Measurements from ENCODE around the gene EID3. TPM values are rescaled to one million over a fixed set of nuclear protein-coding genes. Genes with fewer than 3 reads are reported as not detected.
"Not testable (repeated sequence)": the region's sequence is repeated elsewhere in the genome, so short reads cannot be mapped to it uniquely, and the experiment has no call there.

Gene EID3
- polyA plus RNA-seq, 10 donors, result 2.0 to 4.3 (median 2.4) TPM

DNA sequence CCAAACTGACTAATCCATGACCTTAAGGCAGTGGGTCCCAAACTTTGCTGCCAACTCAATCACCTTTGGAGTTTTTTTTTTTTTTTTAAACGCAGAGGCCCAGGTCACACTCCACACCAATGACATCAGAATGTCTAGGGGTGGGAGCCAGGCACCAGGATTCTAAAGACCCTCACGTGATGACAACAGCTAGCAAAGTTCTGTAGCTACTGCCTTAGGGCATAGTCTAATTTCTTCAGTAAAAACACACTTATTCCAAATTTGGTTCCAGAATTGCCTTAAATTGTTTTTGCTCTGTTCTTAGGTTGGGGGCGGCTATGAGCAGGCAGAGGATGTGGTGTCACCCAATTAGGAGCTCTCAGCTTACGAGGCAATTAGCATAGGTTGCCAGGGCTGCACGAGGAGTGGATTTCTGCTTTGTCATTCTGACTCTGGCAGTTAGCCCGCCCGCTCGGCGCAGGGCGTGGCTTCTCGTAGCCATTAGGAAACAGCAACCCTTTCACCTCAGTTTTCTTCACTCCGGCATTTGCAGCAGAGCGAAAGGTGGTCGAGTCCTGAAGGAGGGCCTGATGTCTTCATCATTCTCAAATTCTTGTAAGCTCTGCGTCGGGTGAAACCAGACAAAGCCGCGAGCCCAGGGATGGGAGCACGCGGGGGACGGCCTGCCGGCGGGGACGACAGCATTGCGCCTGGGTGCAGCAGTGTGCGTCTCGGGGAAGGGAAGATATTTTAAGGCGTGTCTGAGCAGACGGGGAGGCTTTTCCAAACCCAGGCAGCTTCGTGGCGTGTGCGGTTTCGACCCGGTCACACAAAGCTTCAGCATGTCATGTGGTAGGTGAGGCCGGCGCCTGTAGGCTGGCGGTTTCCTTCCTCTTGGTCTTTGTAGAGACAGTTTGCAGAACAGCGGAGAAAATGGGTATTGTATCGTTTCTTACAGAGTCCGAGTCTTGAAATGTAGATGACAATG, 16.7 kb upstream of the EID3 start:
- peak; percentile 94 to 97 (median 96) for DNase-seq

DNA sequence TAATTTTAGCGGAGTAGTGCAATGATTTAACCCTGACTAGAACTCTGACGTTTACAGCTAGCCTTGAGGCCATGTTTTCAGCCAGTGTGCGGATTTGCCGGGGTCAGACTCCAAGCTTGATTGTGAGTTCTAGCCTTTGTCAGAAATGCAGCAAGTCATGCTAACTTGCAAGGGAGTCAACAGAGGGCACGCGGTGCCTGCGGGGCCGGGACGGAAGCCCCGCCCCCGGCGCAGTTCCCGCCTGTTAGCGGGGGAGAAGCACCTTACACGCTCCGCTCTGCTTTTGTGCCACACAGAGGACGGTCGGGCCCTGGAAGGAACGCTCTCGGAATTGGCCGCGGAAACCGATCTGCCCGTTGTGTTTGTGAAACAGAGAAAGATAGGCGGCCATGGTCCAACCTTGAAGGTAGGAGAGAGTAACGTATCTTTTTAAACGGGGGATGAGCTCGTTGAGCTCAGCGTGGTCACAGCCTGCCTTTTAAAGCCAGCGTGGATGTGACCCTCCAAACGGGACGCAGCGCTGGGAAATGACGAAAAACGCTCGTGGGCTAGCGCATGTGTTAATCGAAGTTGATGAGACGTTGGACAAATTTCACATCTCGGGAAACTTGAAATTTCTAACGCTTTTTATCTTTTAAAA, 14.8 kb upstream of the EID3 start:
- DNase-seq, result peak; percentile 72 to 94 (median 88)

- DNase-seq, result no peak
Observed at GRCh38 chr12:104290320-104290719, 13.2 kb upstream of the EID3 start.

GRCh38 chr12:104290855-104291254, 12.7 kb upstream of the EID3 start:
- no peak for DNase-seq

GRCh38 chr12:104291867-104292524, 11.5 kb upstream of the EID3 start:
- no peak for DNase-seq

- DNase-seq, result no peak
Observed at GRCh38 chr12:104292872-104293794, 10.4 kb upstream of the EID3 start.

- DNase-seq, result not testable (repeated sequence)
Observed at GRCh38 chr12:104294158-104294859, 9.2 kb upstream of the EID3 start.

DNA sequence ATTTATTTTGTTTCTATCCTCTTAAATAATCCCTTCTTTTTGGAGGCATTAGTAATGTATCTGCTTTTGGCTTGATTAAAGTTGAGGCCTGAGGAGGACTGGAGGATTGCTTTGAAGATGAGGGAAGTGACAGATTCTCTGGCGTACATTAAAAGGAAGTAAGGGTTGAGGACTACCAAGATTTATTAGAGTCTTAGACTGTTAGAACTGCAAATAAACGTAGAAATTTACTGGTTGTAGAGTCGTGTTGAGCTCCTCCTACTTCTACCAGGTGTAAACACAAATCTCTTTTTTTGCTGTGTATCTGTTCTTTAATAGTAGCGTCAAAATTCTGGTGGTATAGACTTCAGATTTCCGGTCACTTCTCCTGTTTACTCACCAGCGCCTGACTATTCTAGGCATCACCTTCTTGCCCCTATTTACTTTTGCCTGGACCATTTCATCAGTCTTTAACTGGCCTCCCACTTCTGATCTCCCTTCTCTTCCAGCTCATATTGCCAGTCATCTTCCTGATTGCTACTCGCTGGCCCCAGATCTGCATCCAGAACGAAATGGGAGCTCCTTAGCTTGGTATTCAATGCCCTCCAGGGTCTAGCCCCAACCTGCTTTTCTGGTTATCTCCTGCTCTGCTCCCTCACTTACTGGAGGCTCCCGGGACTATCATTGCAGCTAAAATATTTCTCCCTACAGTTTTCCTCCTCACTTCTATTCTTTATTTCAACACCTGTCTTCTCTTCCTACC, 8.4 kb upstream of the EID3 start:
- no peak for DNase-seq

- no peak for DNase-seq
Observed at GRCh38 chr12:104295954-104296353, 7.6 kb upstream of the EID3 start.

DNA sequence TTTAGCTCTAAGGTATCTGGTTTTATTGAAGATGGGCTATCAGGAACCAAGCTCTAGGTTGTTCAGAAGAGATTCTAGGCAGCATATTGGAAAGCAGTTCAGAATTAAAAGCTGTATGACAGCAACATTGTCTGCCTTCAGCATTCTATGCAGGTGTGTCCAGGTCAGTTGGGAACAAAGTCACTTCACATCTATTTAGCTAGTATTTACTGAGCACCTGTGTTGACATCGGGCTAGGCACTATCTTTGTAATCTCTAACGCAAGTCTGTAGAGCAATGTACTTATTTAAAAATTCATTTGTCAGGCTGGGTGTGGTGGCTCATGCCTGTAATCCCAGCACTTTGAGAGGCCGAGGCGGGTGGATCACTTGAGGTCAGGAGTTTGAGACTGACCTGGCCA, 6.8 kb upstream of the EID3 start:
- DNase-seq, result no peak

DNA sequence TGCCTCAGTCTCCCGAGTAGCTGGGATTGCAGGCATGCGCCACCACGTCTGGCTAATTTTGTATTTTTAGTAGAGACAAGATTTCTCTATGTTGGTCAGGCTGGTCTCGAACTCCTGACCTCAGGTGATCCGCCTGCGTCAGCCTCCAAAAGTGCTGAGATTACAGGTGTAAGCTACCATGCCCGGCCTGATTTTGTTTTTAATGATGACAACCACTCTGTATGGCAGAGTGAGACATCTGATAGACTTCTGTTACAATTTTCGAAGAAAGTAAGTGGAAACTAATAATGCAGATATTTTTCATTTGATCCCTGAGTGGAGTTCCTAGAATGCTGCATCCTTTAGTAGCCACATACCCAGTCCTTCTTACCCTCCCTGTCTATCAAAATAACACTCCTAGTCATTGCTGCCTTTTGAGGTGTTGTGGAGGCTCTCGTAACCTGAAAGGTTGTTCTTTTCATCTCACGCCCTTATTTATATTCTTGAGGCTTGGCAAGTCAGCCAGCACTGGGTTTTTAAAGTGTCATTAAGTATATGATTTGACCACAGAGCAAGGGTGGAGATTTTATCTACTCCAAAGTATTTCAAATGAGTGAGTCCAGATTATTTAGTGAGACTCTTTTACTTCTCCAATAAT, 5.9 kb upstream of the EID3 start:
- no peak for DNase-seq

DNA sequence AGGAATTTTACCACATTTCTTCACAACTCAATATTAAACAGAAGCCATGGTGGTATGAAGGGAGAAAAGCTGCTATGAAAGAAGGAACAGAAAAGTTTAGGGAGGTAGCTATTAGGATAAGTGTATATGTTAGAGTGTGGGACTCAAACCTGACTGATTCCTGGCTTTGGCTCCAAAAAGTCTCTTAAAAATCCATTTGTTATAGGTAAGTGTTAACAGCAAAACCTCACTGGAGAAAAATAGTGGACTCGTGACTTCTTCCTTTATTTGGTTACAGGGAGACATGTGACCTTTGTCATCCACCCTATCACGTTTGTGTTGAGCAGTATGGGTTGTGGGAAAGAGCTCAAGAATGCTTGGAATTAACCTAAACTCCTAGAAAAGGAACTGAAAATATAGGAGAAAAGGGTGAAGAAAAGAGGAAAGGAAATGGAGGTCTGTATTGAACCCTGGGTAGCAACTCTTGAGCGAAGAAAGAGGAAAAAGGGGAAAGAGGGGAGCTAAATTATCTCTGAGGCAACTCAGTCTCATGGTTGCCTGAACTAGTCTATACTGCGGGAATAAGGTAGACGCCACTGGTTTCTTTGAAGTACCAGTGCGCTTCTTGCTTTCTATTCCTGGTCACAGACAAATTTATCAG, 3.6 kb upstream of the EID3 start:
- no peak for DNase-seq

- DNase-seq, result peak in 1 of 3 donors; percentile 51
Observed at GRCh38 chr12:104304261-104305009, 896 bp downstream of the EID3 start.

- DNase-seq, result no peak
Observed at GRCh38 chr12:104305349-104305748, 1.8 kb downstream of the EID3 start.

DNA sequence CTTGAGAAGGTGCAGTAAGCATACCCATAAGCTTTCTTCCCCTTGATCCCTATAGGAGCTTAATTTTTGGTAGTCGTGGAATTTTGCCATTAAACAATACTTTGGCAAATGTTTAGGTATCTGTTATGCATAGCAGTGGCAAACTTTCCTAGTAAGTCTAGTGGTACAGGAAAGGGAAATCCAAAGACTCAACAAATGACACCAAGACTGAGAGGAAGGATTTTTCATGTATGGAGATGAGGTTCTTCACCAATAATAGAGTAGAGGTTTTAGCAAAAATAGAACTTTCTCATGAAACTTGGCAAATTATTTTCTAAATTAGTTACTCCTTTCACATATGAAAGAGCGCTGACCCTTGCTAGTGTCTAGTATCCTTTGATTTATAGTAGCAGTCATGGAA, 2.8 kb downstream of the EID3 start:
- DNase-seq, result no peak

DNA sequence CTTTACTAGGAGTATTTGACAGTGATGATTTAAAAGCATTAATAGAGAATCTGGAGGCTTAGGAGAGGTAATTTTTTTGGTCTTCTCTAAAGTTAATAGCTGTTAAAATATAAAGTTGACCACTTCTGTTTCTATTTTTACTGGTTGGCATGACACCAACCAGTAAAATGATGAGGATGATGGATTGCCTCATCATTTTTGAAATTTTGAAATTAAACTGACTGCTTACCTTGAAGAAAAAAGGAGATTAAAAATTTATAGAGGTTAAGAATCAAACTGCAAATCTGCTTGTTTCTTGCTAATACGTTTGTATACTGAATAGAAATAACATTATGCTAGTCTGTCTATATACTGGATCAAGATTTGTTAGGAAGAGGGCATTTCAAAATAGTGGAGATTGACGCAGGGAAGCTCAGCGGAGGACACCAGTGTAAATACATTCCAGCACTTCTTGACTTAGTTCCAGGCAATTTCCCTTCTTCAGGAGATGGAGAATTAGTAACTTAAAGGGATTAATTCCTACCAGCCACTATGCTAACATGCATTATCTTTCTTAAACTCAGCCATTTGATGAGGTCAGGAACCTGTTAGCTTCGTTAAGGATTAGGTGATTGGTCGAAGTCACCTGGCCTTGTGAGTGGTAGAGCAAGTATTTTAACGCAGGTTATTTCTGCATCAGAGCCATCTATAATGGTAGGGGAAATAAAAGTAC, 3.6 kb downstream of the EID3 start:
- DNase-seq, result no peak

DNA sequence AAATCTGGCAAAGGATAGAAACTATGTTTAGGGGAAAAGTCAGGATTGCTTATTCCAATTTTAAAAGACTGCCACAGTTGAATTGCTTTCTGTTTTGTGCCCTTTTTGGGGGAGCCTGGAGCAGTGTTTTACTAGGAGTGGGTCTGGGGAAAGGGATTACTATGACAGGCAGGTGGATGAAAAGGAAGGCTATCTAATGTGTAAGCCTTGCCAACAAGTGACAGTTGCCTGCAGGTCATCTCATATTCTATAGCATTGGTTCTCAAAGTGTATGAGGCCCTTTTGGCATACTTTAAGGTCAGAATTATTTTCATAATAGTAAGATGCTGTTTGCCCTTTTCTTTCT, 4.1 kb downstream of the EID3 start:
- DNase-seq, result no peak

Measured in muscle of back (tissue), 11 donors.